BLaER1 (cell line): Measurements from ENCODE around the gene SARDH.

Experiments used
- H3K27ac ChIP-seq: shearing (Covaris generic); formaldehyde crosslinking; 2 replicates; pipeline ENCODE4 v1.8.1; 2022
- H3K27me3 ChIP-seq: shearing (Covaris generic); formaldehyde crosslinking; 2 replicates; pipeline ENCODE4 v1.8.1; 2022
- H3K36me3 ChIP-seq: shearing (Covaris generic); formaldehyde crosslinking; 2 replicates; pipeline ENCODE4 v1.8.1; 2022
- H3K4me1 ChIP-seq: shearing (Covaris generic); formaldehyde crosslinking; 2 replicates; pipeline ENCODE4 v1.8.1; 2022
- H3K4me2 ChIP-seq: shearing (Covaris generic); formaldehyde crosslinking; 2 replicates; pipeline ENCODE4 v1.8.1; 2022
- H3K4me3 ChIP-seq: shearing (Covaris generic); formaldehyde crosslinking; 2 replicates; pipeline ENCODE4 v1.8.1; 2022
- H3K9ac ChIP-seq: shearing (Covaris generic); formaldehyde crosslinking; 2 replicates; pipeline ENCODE4 v1.8.1; 2022
- H3K9me3 ChIP-seq: shearing (Covaris generic); formaldehyde crosslinking; 2 replicates; pipeline ENCODE4 v1.8.1; 2022
- H4K20me1 ChIP-seq: shearing (Covaris generic); formaldehyde crosslinking; 2 replicates; pipeline ENCODE4 v1.8.1; 2022
- Cebpa-rat ChIP-seq: shearing (Covaris generic); IDR thresholded peaks from 2 replicates; pipeline ENCODE4 v1.8.1; 2022

The SARDH gene

DNA sequence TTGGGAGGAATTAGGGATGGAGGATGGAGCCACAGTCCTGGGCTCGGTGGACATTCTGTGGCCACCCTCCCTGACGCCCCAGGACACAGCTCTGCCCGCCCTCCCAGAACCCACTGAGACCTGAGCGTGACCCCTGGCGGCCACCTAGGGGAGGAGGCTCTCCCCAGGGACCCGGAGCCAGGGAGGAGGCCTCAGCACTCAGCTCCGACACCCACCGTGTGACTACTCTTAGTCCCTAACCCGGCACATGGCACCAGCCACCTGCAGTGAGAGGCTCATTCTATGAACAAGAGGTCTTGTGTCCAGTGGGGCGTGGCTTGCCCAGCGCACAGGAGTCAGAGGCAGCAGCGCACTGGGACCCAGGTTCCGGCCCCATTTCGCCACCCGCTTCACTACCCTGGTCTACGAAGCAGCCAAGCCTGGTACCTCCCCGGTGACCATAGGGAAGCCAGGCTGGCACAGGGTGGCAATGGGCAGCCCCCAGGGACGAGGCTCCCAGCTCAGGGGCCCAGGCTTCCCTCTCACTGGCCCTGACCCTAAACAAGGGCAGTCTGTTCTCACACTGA lies 10.2 kb downstream of the SARDH start:
- Histone ChIP-seq H3K9ac (no peak overlapping the region), H3K4me1 (peaks cover 36% of the 10 kb centered on the region), H3K27ac (no peak overlapping the region), H3K27me3 (no peaks in the 10 kb centered on the region), H3K36me3 (no peaks in the 10 kb centered on the region), H3K9me3 (no peaks in the 10 kb centered on the region), H3K4me2 (peak overlapping the region; percentile 74), H3K4me3 (no peak overlapping the region), H4K20me1 (peaks cover 16% of the 10 kb centered on the region)
- no peak for TF ChIP-seq Cebpa-rat

DNA sequence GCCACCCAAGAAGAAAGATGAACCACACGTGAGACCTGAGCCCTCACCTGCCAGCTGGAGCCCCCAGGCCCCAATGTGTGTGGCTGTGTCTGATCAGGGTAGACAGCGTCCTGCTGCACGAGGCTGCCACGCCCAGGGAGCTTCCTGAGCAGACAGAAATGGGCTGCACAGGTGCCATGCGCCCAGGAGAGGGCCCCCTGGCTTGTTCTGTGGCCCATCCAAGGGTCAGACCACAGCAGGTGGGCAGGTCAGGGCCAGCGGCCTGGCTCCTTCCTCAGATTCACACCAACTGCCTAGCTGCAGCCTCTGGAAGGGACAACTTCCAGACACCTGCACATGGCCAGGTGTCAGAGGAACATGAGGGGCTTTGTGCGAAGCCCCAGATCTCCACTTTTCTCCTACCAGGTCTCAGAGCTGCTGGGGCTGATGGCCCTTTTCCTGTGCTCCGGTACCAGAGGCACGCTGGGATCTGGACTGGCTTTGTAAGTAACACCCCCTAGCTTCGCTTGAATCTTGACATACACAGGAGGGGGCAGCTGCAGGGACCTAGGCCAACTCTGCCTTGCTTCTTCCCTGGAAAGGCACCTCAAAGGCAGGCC lies 10.8 kb downstream of the SARDH start:
- peaks cover 13% of the 10 kb centered on the region for H4K20me1 ChIP-seq
- H3K9ac ChIP-seq, result no peak overlapping the region
- H3K4me1 ChIP-seq, result peaks cover 34% of the 10 kb centered on the region
- no peaks in the 10 kb centered on the region for H3K27me3 ChIP-seq
- no peaks in the 10 kb centered on the region for H3K9me3 ChIP-seq
- H3K27ac ChIP-seq, result no peak overlapping the region
- H3K36me3 ChIP-seq, result no peaks in the 10 kb centered on the region
- no peak for TF ChIP-seq Cebpa-rat
- no peak overlapping the region; the same call in 1 of the 2 replicates for H3K4me3 ChIP-seq
- H3K4me2 ChIP-seq, result peak overlapping the region; percentile 74

GRCh38 chr9:133726401-133727276 lies 11.5 kb downstream of the SARDH start:
- H3K27me3 ChIP-seq, result no peaks in the 10 kb centered on the region
- no peak overlapping the region for H3K9ac ChIP-seq
- no peaks in the 10 kb centered on the region for H3K36me3 ChIP-seq
- H4K20me1 ChIP-seq, result peaks cover 13% of the 10 kb centered on the region
- H3K4me1 ChIP-seq, result peaks cover 31% of the 10 kb centered on the region
- no peaks in the 10 kb centered on the region for H3K9me3 ChIP-seq
- H3K4me2 ChIP-seq, result peak overlapping the region; percentile 74
- 0 out of 2 replicates have a peak overlapping the region, but pooled peaks have one; percentile 13 for H3K27ac ChIP-seq
- no peak for TF ChIP-seq Cebpa-rat
- no peak overlapping the region; the same call in 1 of the 2 replicates for H3K4me3 ChIP-seq

GRCh38 chr9:133725886-133726285 lies 12.3 kb downstream of the SARDH start:
- Histone ChIP-seq H3K9me3 (peaks cover 6% of the 10 kb centered on the region), H3K27ac (no peak overlapping the region), H3K4me2 (peak overlapping the region; percentile 74; the same call in 1 of the 2 replicates), H4K20me1 (peaks cover 13% of the 10 kb centered on the region), H3K27me3 (no peaks in the 10 kb centered on the region), H3K9ac (no peak overlapping the region), H3K4me3 (no peak overlapping the region), H3K36me3 (no peaks in the 10 kb centered on the region), H3K4me1 (peaks cover 27% of the 10 kb centered on the region)
- no peak for TF ChIP-seq Cebpa-rat

- H3K9me3 ChIP-seq, result peaks cover 16% of the 10 kb centered on the region
- peaks cover 36% of the 10 kb centered on the region for H3K4me1 ChIP-seq
- no peaks in the 10 kb centered on the region for H3K36me3 ChIP-seq
- H3K4me2 ChIP-seq, result no peak overlapping the region
- no peak overlapping the region for H3K4me3 ChIP-seq
- H3K27ac ChIP-seq, result no peak overlapping the region
- H3K9ac ChIP-seq, result no peak overlapping the region
- no peaks in the 10 kb centered on the region for H4K20me1 ChIP-seq
- TF ChIP-seq Cebpa-rat, result no peak
- no peaks in the 10 kb centered on the region for H3K27me3 ChIP-seq
Observed at GRCh38 chr9:133718563-133719315, 19.4 kb downstream of the SARDH start.

- Histone ChIP-seq H4K20me1 (no peaks in the 10 kb centered on the region), H3K9me3 (peaks cover 16% of the 10 kb centered on the region), H3K36me3 (no peaks in the 10 kb centered on the region), H3K27me3 (0 out of 2 replicates have a peak, but pooled peaks cover 3% of the 10 kb centered on the region), H3K4me3 (no peak overlapping the region), H3K9ac (0 out of 2 replicates have a peak overlapping the region, but pooled peaks have one; percentile 2), H3K4me2 (peak overlapping the region; percentile 97), H3K27ac (peak overlapping the region; percentile 26; the same call in 1 of the 2 replicates), H3K4me1 (peaks cover 50% of the 10 kb centered on the region)
- TF ChIP-seq Cebpa-rat, result no peak
Observed at GRCh38 chr9:133717113-133718031, 20.8 kb downstream of the SARDH start.

- Histone ChIP-seq H3K36me3 (no peaks in the 10 kb centered on the region), H3K27me3 (0 out of 2 replicates have a peak, but pooled peaks cover 3% of the 10 kb centered on the region), H3K4me3 (no peak overlapping the region), H3K9ac (peak overlapping the region; percentile 10; the same call in 1 of the 2 replicates), H3K4me2 (peak overlapping the region; percentile 97), H3K27ac (peak overlapping the region; percentile 26; the same call in 1 of the 2 replicates), H3K9me3 (peaks cover 16% of the 10 kb centered on the region), H3K4me1 (peaks cover 57% of the 10 kb centered on the region), H4K20me1 (no peaks in the 10 kb centered on the region)
- TF ChIP-seq Cebpa-rat, result no peak
Observed at GRCh38 chr9:133716564-133717112, 21.5 kb downstream of the SARDH start.

DNA sequence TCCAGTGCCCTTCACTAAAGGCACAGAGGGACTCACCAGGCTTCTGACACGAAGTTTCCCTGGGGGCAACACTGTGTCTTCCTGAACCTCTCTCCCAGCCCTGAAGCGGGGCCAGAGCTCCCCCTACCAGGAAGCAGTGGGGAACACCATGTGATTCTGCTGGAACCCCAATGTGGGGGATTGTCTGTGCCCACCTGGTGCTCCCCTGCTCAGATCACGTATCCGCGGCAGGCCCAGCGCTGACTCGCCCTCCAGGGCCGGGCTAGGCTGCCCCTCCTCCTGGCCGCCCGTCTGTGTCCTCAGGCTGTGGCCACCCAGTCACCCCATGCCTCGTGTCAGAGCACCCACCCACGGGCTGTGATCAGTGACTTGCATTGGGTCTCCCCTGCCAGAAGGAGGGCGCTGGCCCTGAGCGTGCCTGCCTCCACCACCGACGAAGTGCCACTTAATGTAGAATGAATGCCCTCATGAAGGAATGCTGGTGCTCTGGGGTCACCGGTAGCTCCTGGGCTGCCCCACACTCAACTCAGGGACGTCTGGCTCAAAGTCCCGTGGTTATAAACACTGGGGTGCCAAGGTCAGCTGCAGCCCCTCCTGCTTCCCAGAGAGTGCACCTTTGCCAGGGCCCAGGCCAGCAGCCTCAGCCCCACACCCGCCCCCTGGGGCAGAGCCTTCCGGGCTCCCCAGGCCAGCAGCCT lies 22.1 kb downstream of the SARDH start:
- peak overlapping the region; percentile 57; the same call in 1 of the 2 replicates for H3K9ac ChIP-seq
- peak overlapping the region; percentile 54; the same call in 1 of the 2 replicates for H3K27ac ChIP-seq
- no peaks in the 10 kb centered on the region for H3K36me3 ChIP-seq
- no peak for TF ChIP-seq Cebpa-rat
- peak overlapping the region; percentile 97 for H3K4me2 ChIP-seq
- no peaks in the 10 kb centered on the region for H4K20me1 ChIP-seq
- H3K27me3 ChIP-seq, result 0 out of 2 replicates have a peak, but pooled peaks cover 3% of the 10 kb centered on the region
- H3K4me1 ChIP-seq, result peaks cover 64% of the 10 kb centered on the region
- no peak overlapping the region for H3K4me3 ChIP-seq
- peaks cover 12% of the 10 kb centered on the region for H3K9me3 ChIP-seq
